K562 (cell line): Measurements from ENCODE around the gene ATXN1. TPM values are rescaled to one million over a fixed set of nuclear protein-coding genes. Genes with fewer than 3 reads are reported as not detected.

Experiments
- ATAC-seq: fragments of 200-7000 bp; cut with Tn5 transposase; 3 replicates; pipeline ENCODE4 v1.9.1; 2020; ENCODE audit warnings: moderate library complexity
- BruUV-seq: library from RNA; stranded (reverse); fragments of 400-500 nt; replicated peaks from 2 replicates; lab custom pipeline; 2021; lab: Mats Ljungman, UMichigan
- CTCF ChIA-PET: fragments of 300-600 bp; formaldehyde crosslinking; extraction: SDS; loops from one replicate; lab custom pipeline; 2021; ENCODE audit warnings: low intra/inter-chr PET ratio; lab: Yijun Ruan, JAX
- POLR2A ChIA-PET: fragments of 300-600, 350-650 bp; sonication (Branson Sonifier 250); formaldehyde crosslinking; extraction: SDS; loops from one replicate; lab custom pipeline; 2021; ENCODE audit warnings: antibody characterized with exemption, inconsistent platforms; lab: Yijun Ruan, JAX
- DNase-seq, 4 experiments: peaks; one replicate each; pipeline versions ENCODE4 v3.0.0 to v3.0.0-alpha.2; 2011 to 2018; ENCODE audit warnings: low spot score in 3 of 4, mixed read lengths in 3 of 4; ENCODE audit errors: extremely low read depth in 1 of 4
- FAIRE-seq: peaks from 2 replicates; lab custom pipeline; 2011; peaks lifted over from hg19 to GRCh38; lab: Jason Lieb, UNC
- H2AFZ ChIP-seq: 2 replicates; pipeline ENCODE4 v1.6.0; 2011; ENCODE audit warnings: low read depth, low read length, control low read depth, inconsistent platforms
- H3K27ac ChIP-seq: fragments of 200-600 bp; 3 replicates; pipeline ENCODE4 v1.8.0; 2011; ENCODE audit warnings: low read depth, mild to moderate bottlenecking, control low read depth, inconsistent platforms, low read length, moderate library complexity, mixed read lengths; ENCODE audit errors: extremely low read depth
- H3K27me3 ChIP-seq, 2 experiments: fragments of 300-600 bp in 1 of 2; 2 replicates in 1 of 2; 3 replicates in 1 of 2; pipeline versions ENCODE4 v1.6.0 to v1.8.0; 2011; ENCODE audit warnings: inconsistent platforms in 2 of 2, low read length in 2 of 2, mild to moderate bottlenecking in 1 of 2, mixed read lengths in 1 of 2, moderate library complexity in 1 of 2; ENCODE audit not compliant: control insufficient read depth in 2 of 2, insufficient read depth in 2 of 2
- H3K36me3 ChIP-seq: fragments of 300-600 bp; 3 replicates; pipeline ENCODE4 v1.8.0; 2011; ENCODE audit warnings: mild to moderate bottlenecking, low read length, inconsistent platforms; ENCODE audit not compliant: control insufficient read depth, insufficient read depth
- H3K4me1 ChIP-seq, 2 experiments: fragments of 200-600 bp in 1 of 2; replicated peaks in 1 of 2; 2 replicates in 1 of 2; 3 replicates in 1 of 2; pipeline versions ENCODE4 v1.5.1 to v1.8.0; 2011; ENCODE audit warnings: inconsistent platforms in 2 of 2, low read length in 2 of 2, mild to moderate bottlenecking in 1 of 2, mixed read lengths in 1 of 2, moderate library complexity in 1 of 2; ENCODE audit not compliant: control insufficient read depth in 2 of 2, insufficient read depth in 2 of 2
- H3K4me2 ChIP-seq: 2 replicates; pipeline ENCODE4 v1.6.1; 2011; ENCODE audit warnings: low read length, control low read depth, inconsistent platforms, mixed read lengths; ENCODE audit not compliant: insufficient read depth
- H3K4me3 ChIP-seq: fragments of 200-600 bp; sonication (generic), shearing (Covaris generic); 2 replicates; pipeline ENCODE4 v1.5.1; 2016; ENCODE audit warnings: control low read depth, inconsistent platforms
- H3K79me2 ChIP-seq: fragments of 200-600 bp; 3 replicates; pipeline ENCODE4 v1.8.0; 2011; ENCODE audit warnings: low read length, inconsistent platforms; ENCODE audit not compliant: control insufficient read depth, insufficient read depth
- H3K9ac ChIP-seq, 2 experiments: 2 replicates each; pipeline versions ENCODE4 v1.6.0 to v1.6.1; 2011; ENCODE audit warnings: low read depth in 2 of 2, low read length in 2 of 2, control low read depth in 1 of 2, inconsistent platforms in 1 of 2, mild to moderate bottlenecking in 1 of 2, mixed read lengths in 1 of 2; ENCODE audit not compliant: insufficient read depth in 1 of 2
- H3K9me1 ChIP-seq: one replicate; pipeline ENCODE4 v1.6.0; 2011; ENCODE audit warnings: inconsistent platforms, mild to moderate bottlenecking, low read length, moderate library complexity; ENCODE audit not compliant: control insufficient read depth, insufficient read depth
- H3K9me3 ChIP-seq: replicated peaks from 2 replicates; pipeline ENCODE4 v1.5.1; 2011; ENCODE audit warnings: low read depth, low read length, inconsistent platforms; ENCODE audit not compliant: control insufficient read depth, insufficient read depth
- H4K20me1 ChIP-seq: replicated peaks from 2 replicates; pipeline ENCODE4 v1.6.1; 2011; ENCODE audit warnings: low read length, inconsistent platforms, mixed read lengths; ENCODE audit not compliant: control insufficient read depth, insufficient read depth
- BCL6 ChIP-seq: fragments of 250-450 bp; sonication (Bioruptor Pico); IDR thresholded peaks from 2 replicates; pipeline ENCODE4 v1.4.0; 2020
- BRD9 ChIP-seq: fragments of 450-650 bp; IDR thresholded peaks from 2 replicates; pipeline ENCODE4 v1.6.1; 2018; ENCODE audit warnings: low read depth; ENCODE audit not compliant: partially characterized antibody
- NCOA1 ChIP-seq: fragments of 450-650 bp; IDR thresholded peaks from 2 replicates; pipeline ENCODE4 v1.6.1; 2016; ENCODE audit warnings: low read depth
- NFYB ChIP-seq: IDR thresholded peaks from 2 replicates; pipeline ENCODE4 v1.6.1; 2011; ENCODE audit warnings: mild to moderate bottlenecking, moderate library complexity; ENCODE audit not compliant: insufficient read length; ENCODE audit errors: extremely low read depth
- POLR2B ChIP-seq: fragments of 450-650 bp; IDR thresholded peaks from 2 replicates; pipeline ENCODE4 v1.6.1; 2018; ENCODE audit warnings: low read depth; ENCODE audit not compliant: partially characterized antibody
- PRPF4 ChIP-seq: fragments of 200-400 bp; formaldehyde crosslinking; IDR thresholded peaks from one replicate; pipeline ENCODE4 v1.6.1; 2017; ENCODE audit warnings: low read length, low read depth, mild to moderate bottlenecking; ENCODE audit not compliant: insufficient read depth, poor library complexity, severe bottlenecking
- ZFP36 ChIP-seq: fragments of 150-350 bp; IDR thresholded peaks from 2 replicates; pipeline ENCODE4 v1.6.1; 2018; ENCODE audit warnings: low read length, low read depth; ENCODE audit not compliant: partially characterized antibody
- ZNF584 ChIP-seq: fragments of 200-800 bp; sonication (Bioruptor generic); IDR thresholded peaks from 2 replicates; pipeline ENCODE4 v1.6.1; 2016; ENCODE audit warnings: low read depth, mild to moderate bottlenecking, missing genetic modification characterization, missing compliant biosample characterization
- WGBS: fragments of 100-300 bp; shearing (Covaris generic); methylation state at CpG from one replicate; pipeline ENCODE4 v1.1.6; 2016; ENCODE audit warnings: low coverage, mixed read lengths; ENCODE audit not compliant: insufficient coverage; ENCODE audit errors: missing lambda C conversion rate; 5-methylcytosine and 5-hydroxymethylcytosine counted together
- in situ Hi-C: fragments of 300-500 bp; cut with MboI; formaldehyde crosslinking; loops from 4 replicates; pipeline ENCODE4 v1.15.0; 2018; ENCODE audit warnings: inconsistent platforms, mixed read lengths
- intact Hi-C: fragments of 100-400 bp; cut with micrococcal nuclease; formaldehyde crosslinking; loops from 2 replicates; pipeline ENCODE4 v1.14.2; 2022
- polyA plus RNA-seq, 8 experiments: library from polyadenylated mRNA; depleted of rRNA in 4 of 8; stranded (reverse) in 5 of 8; unstranded in 3 of 8; fragments of >200 nt; fragmentation: Nextera tagmentation in 2 of 8; fragmentation: Illumina TruSeq in 1 of 8; extraction: Ambion mirVana in 2 of 8; extraction: Trizol in 1 of 8; gene quantifications; 2 replicates each; pipeline versions ENCODE4 v1.2.1 to v1.2.3, GENCODE V29; 2011 to 2014; ENCODE audit warnings: inconsistent platforms in 1 of 8, missing spikeins in 1 of 8
- total RNA-seq, 7 experiments: library from RNA; depleted of rRNA in 6 of 7; stranded (reverse); fragments of >200 nt in 6 of 7; fragmentation: Illumina TruSeq in 2 of 7; extraction: Trizol in 2 of 7; gene quantifications; 2 replicates each; pipeline versions ENCODE4 v1.2.1 to v1.2.3, GENCODE V29; 2011 to 2021; ENCODE audit warnings: low replicate concordance in 1 of 7
- TF ChIP-seq, protein P1 (sequence below): fragments of 450-650 bp; IDR thresholded peaks from 2 replicates; pipeline ENCODE4 v1.6.1; 2017; ENCODE audit warnings: mild to moderate bottlenecking, moderate library complexity
- TF ChIP-seq, protein P2 (sequence below): fragments of 450-650 bp; IDR thresholded peaks from 2 replicates; pipeline ENCODE4 v1.6.1; 2016; ENCODE audit warnings: antibody characterized with exemption

Gene ATXN1
- total and polyA plus RNA-seq, 9 of the 15 experiments (the other 6 are each of a cell fraction or from before 2014, with no cell fraction given), result under 0.01 to 1.2 (median 0.58) TPM

GRCh38 chr6:16578695-16579285 lies 182.5 kb downstream of the ATXN1 start:
- no peak for DNase-seq
- Histone ChIP-seq H3K79me2 (no peaks in the 10 kb centered on the region), H4K20me1 (no peaks in the 10 kb centered on the region), H3K9me3 (no peaks in the 10 kb centered on the region), H3K36me3 (no peaks in the 10 kb centered on the region), H3K9ac (no peak overlapping the region), H2AFZ (no peak overlapping the region), H3K9me1 (no peaks in the 10 kb centered on the region), H3K27ac (no peak overlapping the region), H3K4me3 (no peak overlapping the region), H3K4me1 (no peaks in the 10 kb centered on the region), H3K4me2 (no peak overlapping the region), H3K27me3 (peaks cover 4% of the 10 kb centered on the region in 2 experiments; a peak in 2 of 5 replicates)
- TF ChIP-seq, protein P1, sequence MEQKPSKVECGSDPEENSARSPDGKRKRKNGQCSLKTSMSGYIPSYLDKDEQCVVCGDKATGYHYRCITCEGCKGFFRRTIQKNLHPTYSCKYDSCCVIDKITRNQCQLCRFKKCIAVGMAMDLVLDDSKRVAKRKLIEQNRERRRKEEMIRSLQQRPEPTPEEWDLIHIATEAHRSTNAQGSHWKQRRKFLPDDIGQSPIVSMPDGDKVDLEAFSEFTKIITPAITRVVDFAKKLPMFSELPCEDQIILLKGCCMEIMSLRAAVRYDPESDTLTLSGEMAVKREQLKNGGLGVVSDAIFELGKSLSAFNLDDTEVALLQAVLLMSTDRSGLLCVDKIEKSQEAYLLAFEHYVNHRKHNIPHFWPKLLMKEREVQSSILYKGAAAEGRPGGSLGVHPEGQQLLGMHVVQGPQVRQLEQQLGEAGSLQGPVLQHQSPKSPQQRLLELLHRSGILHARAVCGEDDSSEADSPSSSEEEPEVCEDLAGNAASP, result no peak
- TF ChIP-seq ZNF584 (CRISPR knock-in tag) (no peak), PRPF4 (no peak), POLR2B (no peak), NCOA1 (no peak), BRD9 (no peak), NFYB (no peak), BCL6 (CRISPR knock-in tag) (no peak), ZFP36 (no peak)
- TF ChIP-seq, protein P2, sequence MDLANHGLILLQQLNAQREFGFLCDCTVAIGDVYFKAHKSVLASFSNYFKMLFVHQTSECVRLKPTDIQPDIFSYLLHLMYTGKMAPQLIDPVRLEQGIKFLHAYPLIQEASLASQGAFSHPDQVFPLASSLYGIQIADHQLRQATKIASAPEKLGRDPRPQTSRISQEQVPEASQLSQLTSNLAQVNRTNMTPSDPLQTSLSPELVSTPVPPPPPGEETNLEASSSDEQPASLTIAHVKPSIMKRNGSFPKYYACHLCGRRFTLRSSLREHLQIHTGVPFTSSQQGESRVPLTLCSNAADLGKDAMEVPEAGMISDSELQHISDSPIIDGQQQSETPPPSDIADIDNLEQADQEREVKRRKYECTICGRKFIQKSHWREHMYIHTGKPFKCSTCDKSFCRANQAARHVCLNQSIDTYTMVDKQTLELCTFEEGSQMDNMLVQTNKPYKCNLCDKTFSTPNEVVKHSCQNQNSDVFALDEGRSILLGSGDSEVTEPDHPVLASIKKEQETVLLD, result no peak
- in situ Hi-C loops (no loop called here), intact Hi-C loops (no loop called here)
- POLR2A ChIA-PET, result interaction anchor here (0.7 kb wide), 1 partner anchor 10 kb away, joined by 4 read pairs; no protein-coding TSS in a partner anchor
- CTCF ChIA-PET, result no interaction called here
- no TSS peak for BruUV-seq
- ATAC-seq, result no peak
- 0% methylated on average over 3 of the region's 3 CpGs for WGBS
- no peak for FAIRE-seq
